ENCODE measurements around the gene REG3G.

Gene REG3G

DNA sequence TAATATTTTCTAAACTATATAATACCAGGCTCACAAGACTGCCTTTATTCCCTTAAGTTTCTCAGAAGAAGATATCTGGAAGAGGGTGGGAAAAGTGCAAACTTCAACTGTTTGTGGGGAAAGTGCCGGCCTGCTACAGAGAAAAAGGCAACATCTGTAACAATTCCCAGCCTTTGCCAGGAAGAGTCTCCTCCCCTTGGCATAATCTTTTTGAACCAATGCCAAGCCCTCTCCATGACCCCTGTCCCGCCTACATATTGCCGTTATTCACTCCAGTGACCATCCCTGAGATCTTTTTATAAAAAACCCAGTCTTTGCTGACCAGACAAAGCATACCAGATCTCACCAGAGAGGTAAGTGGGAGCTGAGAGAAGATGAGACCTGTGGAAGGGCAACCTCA lies at the start of gene REG3G:
REG3G (plus strand) TSS at position 282 of the 400 bp plus-strand sequence. CDS start 392 bp downstream, outside the sequence.
- DNase-seq: no peak

DNA sequence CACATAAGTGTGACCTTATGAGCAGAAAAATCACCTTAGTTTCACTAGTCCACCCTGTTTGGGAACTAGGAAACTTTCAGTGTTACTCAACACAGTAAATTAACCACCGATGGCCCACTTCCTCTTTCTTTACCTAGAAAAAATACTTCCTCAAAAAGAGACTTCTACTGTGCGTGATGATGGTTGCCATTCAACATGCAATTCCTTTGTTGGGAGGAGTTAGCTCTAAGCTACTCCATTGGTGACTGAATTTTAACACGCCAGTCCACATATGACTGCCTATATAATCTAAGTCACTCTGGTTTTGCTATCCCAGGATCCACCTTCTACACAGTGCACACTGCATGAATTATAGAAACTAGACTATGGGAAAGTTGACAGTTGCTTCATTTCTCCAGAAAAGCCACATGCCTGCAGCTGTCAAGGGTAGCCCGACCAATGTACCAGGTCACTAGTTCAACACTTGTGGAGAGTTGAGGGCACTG lies 47.8 kb upstream of the REG3G start:
- no peak for DNase-seq

DNA sequence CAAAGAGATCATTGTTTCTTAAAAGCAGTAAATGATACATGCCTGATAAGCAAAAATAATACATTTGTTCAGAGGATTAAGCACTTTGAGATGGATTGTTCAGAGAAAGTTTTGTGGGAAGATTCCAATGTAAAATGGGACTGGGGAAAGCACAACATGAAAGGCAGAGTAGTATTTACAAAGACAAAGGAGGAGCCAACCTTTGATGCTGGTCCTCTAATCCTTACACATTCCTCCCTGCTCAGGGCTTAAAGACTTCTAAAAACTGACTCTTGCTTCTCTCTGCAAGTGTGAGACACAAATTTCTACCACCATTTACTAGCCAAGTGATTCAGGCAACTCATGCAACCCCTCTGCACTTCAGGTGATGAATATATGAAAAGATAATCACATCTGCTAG lies 47.2 kb upstream of the REG3G start:
- no peak for DNase-seq

DNA sequence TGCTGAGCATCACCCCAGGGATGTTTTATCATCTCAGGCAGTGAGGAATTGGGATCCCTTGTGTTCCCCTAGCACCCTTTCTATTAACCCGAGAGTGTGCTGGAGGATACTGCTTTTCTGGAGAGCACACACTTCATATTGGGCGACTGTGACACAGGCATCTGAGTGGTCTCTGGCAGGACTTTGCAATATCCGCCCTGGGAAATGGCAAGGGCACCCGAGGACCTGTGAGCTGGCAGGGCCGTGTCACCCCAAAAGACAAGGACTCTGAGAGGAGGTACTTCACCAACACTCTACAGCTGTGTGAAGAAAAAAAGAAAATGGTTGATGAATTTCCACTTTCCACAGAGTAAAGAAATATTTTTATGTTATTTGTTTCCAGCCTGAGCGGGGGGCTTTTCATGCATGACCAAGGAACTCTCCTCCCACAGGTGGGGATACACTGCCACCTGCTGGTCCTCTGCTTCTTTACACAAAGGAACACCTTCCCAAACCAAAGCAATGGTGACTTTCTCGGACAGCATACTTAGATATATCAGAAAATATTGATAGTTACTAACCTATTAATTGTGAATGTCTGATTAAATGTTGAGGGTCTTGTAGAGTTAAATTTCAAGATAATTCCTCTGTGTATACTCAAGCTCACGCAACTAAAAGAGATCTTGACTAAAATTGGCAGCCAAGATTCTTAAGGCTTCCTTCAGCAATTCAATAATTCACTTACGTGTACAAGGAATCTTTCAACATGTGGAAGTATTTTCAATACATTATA lies 45.9 kb upstream of the REG3G start:
- no peak for DNase-seq

DNA sequence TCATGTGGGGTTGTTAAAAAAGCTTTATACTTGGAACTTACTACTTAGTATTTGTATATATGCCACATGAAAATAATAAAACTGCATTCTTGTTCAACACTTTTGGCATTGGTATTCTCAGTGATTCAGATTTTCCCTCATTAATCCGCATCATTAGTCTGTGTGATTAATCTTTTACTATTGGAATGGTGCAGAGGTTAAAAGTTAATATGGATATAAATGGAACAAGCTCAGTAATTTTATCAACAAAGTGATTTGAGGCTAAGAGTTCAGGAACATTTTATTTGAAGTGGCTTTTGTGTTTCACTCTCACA lies 45.4 kb upstream of the REG3G start:
- no peak for DNase-seq

DNA sequence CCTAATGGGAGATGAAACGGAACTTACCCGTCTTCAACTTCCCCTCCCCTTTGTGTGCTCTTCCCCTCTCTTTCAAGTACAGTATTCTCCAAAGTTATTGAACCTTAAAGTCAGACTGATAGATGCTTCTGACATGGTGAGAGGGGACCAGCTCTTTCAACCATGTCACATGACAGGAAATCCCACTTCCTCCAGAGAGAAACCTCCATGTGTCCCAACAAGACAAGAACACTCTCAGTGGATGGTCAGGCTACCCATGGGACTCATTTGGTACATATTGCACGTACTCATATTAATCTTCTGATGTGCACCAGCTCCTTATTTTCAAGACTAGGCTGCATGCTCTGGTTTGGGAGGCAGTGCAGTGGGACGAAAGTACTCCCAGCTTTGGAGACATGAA lies 44.6 kb upstream of the REG3G start:
- no peak for DNase-seq

DNA sequence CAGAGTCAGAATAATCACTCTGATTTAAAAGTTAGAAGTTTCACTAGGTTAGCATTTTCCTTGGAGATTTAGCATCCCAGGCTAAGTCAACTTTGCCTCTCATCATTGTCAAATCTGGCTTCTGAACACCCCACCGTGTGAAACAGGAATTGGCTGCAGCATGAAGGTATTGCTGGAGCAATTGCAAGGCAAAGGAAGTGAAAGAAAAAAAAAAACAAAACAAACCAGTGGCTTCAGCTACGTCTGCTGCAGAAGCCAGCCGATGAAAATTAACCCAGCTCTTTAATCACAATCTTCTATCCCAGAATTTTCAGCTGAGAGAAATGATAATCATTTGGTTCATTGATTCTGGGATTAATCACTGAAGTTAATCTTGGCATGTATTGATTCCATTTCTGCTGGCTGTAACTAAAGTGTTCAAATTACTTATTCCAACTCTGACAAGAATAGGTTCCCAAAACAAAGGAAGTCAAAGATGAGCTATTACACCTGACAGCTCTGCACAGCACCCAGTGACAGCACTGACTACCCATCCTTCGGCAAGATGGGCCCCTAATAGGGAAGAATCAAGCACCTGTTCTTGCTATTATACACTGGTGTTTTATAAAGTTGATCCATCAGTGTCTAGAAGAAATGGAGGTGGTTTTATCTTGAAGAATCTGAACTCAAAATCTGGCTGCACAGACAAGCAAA lies 42.7 kb upstream of the REG3G start:
- DNase-seq: no peak

DNA sequence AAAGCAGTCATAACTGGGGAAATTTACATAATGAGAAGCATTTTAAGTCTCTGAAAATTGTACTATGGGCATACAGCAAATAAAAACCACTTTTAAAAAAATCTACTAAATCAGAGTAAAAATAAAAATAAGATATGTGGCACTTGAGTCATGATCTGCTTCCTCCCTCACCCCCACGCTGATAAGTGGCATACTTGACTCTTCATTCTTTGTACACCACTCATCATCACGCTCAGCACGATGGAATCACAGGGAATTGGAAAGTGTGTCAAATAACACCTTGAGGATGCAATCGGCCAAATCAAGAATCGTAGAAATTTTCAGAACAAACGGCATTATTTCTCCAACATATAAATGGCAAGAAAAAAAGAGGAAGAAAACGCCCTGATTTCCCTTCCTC lies 41.1 kb upstream of the REG3G start:
- DNase-seq: no peak

DNA sequence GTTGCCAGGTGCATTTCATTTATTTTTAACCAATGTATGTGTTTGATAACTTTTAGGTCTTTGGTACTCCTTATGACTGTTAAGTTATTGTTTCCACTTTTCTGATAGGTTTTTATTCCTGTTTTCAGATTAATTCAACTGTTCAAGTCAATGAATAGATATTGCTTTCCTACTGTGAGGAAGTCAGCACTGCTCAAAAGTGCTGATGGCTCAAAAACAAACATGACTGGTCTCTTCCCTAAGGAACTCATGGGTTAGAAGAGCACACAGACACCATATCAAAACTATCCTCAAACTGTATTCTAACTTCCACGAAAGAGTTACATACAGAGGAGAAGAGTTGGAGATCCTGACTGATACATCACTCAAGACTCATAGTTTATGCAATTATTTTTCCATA lies 39.9 kb upstream of the REG3G start:
- DNase-seq: no peak

DNA sequence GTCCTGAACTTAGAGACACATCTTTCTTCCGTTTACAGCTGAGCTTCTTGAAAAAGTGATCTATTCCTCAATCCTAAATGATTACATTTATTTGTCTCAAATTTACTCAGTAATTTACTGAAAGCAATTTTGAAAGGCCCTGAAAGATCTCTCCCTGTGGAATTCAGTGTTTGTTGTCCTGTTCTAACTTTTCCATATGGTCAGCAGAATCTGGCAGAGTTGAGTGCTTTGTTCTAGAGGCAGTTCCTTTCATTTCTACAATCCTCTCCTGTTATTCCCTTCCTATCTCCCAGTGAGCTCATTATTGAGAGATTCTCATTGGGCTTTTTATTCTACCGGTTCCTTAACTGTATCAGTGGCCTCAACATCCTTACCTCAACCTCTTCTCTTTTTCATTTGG lies 36.5 kb upstream of the REG3G start:
- no peak for DNase-seq

DNA sequence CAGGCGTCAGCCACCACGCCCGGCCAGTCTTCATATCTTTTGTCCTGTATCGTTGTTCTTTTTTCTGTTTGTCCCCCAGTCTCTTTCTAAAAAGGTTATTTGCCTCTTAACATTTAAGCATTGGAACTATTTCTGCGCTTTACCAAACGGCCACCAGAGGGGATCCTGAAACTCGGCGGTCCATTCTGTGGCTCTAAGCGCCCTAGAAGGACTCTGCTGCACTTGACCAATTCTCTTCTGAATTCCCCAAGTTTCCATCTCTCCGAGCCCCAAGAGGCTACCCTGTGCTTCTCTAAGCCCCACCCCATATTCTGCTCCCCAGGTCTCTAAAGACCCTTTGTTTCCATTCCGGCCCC lies 33.1 kb upstream of the REG3G start:
- DNase-seq: no peak

DNA sequence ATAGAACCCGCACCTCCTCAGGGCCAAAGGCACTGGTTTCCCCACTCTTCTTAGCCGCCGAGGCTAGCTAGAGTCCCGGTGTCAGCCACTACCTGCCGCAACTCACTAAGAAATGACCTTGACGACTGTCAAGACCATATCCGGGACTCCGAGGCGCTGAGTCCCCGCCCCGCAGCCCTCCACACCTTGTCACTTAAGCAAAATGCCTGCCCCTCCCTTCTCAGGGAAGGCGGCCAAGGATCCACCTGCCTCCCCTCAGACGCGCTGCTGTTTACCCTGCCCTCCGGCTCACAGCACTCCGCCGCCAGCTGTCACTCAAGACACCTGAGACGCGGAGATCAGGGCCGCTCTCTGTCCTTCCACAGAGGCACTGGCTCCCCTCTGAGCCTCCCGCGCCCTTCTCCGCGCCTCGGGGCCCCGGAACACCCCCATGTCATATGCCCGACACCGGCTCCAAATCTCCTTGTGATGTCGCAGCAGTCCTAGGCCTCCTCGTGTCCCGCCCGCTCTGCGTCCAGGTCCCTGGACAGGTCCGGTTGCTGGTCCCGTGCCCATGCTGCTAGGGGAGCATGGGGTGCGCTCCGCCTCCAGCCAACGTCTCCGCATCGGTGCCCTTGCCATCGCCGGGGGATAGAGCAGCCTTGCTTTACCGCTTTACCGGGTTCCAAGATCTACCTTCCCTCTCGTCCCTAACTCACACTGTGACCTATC lies 32.5 kb upstream of the REG3G start:
- DNase-seq: no peak

DNA sequence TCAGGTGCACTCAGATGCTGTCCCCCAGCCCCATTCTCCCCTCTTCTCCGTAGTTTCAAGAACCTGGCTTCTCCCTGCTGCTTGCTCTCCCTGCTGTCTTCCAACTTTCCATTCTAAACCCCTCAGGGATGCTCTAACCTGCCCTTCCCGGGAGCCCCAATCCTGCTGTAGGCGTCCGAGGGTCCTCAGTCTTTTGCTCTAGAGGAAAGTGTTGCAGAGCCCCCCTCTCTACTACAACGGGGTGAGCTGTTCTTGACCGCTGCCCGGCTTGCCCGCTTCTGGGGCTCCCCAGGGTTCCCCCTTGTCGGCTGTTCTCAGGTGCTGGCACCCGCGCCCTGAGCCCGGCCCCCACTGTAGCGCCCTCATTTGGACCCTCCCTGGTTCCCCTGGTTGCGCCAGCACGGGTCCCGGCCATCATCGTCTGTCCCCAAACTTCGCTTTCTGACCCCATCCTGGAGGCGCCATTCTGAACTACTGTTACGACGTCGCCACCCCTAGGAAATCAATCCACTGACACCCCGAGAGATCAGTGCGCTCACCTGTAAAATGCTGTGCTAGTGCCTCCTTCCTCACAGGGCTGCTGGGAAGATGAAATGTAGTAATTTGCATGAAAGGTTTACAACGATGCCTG lies 31.9 kb upstream of the REG3G start:
- DNase-seq: no peak

DNA sequence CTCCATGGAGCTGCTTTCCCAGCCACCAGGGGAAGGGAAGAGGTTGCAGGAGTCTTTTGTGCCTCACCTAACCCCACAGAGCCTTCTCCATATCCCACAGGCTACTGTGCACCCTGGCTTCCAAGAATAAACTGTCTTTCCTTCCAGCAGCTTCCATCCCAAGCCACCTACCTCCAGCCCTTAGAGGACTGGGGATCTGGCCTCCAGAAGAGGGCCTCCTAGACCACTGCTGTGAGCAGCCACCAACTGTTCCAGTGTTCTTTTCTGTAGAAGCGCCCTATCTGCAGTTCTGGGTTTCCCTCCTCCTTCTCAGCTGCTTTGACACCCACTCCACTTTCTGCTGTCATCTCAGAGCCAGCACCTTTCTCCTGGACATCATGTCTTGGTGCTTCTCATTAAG lies 30.7 kb upstream of the REG3G start:
- no peak for DNase-seq

DNA sequence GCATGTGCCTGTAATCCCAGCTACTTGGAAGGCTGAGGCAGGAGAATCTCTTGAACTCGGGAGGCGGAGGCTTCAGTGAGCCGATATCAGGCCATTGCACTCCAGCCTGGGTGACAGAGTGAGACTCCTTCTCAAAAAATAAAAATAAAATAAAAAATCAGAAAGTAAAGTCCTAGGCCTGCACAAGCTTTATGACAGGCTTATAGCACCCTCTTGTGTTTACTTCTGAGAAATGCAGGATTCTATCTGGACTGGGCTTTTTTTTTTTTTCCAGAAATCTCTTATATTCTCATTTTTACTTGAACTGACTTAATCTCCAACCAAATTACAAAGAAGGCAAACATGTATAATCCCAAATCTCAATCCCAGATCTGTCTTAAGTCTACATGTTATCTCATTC lies 26.1 kb upstream of the REG3G start:
- no peak for DNase-seq

DNA sequence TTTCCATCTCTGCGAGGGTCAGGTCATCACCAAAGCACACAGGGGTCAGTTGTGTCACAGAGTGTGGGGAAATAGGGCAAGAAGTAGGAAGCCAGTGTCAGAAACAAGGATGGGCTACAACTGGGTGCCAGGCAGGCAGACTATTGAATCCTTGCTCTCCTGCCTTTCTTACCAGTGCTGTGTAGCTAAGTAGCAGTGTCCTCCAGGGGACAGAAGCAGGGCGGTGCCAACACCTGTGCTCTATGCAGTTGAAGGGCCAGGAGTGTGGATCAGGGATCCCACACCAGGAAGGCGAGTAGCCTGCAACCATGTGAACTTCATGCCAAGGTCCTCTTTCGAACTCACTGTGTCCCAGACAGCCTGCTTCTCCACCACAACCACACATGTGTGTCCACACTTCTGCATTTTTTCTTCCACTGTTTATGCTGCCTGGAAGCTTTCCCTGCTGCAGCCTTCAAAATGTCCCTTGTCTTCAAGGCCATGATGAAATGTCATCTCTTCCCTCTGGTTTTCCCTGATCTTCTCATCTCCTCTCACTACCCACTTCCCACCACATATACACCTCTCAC lies 25.4 kb upstream of the REG3G start:
- DNase-seq: no peak

DNA sequence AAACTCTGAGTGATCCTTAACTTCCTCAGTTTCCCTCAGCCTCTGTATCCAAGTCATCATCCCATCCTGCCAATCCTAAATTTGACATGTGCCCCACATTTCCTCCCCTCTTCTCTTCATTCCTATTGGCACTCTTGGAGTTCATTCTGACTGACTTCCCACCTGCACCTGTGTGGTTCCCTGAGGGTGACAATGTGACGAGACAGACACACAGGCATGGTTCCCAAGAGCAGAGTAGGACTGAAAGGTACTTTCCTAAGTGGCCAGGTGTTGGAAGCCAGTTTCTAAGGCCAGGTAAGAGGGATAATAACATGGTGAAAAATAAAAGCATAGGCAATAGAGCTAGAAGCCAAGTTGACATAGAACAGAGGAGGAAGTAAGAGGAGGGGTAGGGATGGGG lies 24.2 kb upstream of the REG3G start:
- DNase-seq: no peak

DNA sequence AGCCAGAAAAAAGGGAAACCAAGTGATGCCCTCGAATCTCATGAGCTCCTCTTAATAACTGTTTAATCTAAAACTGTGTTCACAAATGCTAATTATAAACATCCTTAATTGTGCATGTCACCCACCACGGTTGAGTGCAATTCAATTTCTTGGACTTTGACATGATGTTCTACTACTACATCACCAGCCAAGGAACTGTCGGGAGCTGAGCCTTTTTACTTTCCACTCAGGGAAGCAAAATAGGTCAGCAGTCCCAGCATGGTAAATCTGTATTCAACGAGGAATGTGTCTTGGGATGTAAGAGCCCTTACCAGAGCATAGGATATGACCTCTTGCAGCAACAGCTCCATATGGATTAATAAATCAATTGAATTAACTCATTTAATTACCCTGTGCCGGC lies 20.8 kb upstream of the REG3G start:
- no peak for DNase-seq

DNA sequence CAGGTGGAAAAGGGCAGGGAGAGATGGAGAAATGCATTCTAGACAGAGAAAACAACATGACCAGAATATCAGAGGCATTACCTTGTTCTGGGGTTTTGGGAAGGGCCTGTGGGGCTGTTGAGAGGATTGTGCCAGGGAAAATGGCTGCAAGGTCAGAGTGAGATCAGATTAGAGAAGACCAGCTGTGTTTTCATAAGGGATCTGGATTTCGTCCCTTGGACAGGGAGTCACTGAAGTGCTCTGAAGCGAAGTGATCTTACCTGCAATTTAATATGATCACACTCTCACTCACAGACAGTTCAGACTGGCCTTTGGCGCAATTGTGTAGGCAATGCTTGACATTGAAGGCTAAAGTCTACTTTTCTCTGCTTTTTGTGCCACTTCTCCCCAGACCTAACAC lies 20.3 kb upstream of the REG3G start:
- no peak for DNase-seq

DNA sequence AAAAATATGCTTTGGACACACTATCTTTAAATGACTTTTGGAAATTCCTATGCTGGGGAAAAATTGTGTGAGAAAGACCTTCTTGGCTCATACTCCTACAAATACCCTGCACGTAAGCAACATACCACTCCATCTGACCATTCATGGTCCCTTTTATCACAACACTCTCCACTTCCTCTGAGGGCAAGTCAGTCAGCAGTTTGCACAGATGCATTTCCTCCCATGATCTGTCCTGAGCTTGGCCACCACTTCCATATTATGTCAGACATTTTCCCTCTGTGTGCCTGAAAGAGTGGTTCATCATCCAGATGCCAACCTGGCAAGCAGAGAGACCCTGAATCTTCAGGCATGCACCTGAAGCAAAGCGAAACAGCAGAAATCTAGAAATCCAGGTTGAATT lies 16.1 kb upstream of the REG3G start:
- DNase-seq: no peak

DNA sequence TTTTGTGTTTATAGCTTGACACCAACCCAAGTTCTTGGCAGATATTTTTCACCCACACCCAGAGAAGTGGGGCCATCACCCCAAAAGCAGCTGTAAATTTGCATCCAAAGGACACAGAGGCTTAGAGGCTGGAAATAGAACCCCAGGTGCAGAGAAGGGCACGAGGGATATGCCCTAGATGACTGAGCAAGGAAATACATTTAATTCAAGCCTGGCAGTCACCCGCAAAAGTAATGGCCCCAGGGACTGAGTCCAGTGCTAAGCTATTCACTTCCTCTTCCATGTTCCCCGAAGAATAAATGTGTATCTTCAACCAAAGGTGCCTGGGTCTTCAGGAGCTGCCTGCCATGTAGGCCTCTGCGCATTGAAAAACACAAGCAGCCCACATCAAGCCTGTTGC lies 14.0 kb upstream of the REG3G start:
- no peak for DNase-seq

DNA sequence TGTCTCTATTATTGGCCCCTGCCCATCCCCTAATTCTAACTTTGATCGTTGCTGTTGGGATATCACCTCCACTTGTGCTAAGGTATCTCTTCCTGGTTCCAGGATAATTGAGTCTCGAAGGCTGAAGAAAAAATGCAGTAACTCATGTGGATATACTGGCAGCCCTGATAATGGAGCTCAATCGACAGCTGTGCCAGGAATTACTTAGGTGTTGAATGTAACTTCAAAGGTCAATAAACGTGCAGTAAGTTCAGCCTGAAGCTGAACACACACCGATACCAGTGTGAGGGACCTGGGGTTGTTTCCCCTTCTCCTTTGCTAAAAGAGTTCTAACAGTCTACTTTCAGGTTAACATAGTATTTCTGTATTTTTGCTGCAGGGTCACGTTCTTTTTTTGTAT lies 11.9 kb upstream of the REG3G start:
- DNase-seq: no peak

DNA sequence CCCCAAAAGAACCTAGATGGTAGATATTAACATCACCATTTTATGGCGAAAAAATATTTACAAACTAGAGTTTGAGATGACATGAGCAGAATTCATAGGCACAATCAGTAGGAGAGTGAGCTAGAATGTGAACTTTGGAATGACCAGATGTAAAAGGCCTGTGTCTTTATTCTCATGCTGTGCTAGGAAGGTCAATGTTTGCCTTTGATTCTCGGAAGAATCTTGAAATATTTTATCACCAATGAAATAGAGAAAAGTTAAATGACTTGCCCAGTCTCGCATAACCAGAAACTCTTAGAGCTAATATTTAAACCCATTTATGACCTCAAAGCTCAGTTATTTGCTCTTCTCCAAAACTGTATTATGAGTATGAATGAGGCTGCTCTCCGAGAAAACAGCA lies 9.2 kb upstream of the REG3G start:
- DNase-seq: no peak
